HEK293 (cell line): ENCODE data around the gene BLM.

Experiments used
- AEBP2 ChIP-seq: fragments of 450-650 bp; formaldehyde crosslinking; IDR thresholded peaks from 2 replicates; pipeline ENCODE4 v1.5.1; 2016; ENCODE audit warnings: missing biosample characterization, missing genetic modification characterization, borderline replicate concordance
- CTCF ChIP-seq: fragments of 450-650 bp; formaldehyde crosslinking; IDR thresholded peaks from 2 replicates; pipeline ENCODE4 v1.5.1; 2016; ENCODE audit warnings: missing biosample characterization, missing genetic modification characterization
- KLF1 ChIP-seq: fragments of 450-650 bp; formaldehyde crosslinking; IDR thresholded peaks from 2 replicates; pipeline ENCODE4 v1.5.1; 2016; ENCODE audit warnings: missing biosample characterization, missing genetic modification characterization
- SP2 ChIP-seq: fragments of 450-650 bp; formaldehyde crosslinking; IDR thresholded peaks from 2 replicates; pipeline ENCODE4 v1.5.1; 2016; ENCODE audit warnings: missing biosample characterization, missing genetic modification characterization
- ZNF121 ChIP-seq: fragments of 450-650 bp; formaldehyde crosslinking; IDR thresholded peaks from 2 replicates; pipeline ENCODE4 v1.5.1; 2016; ENCODE audit warnings: missing biosample characterization, missing genetic modification characterization
- ZNF175 ChIP-seq: fragments of 450-650 bp; formaldehyde crosslinking; IDR thresholded peaks from 2 replicates; pipeline ENCODE4 v1.5.1; 2016; ENCODE audit warnings: missing biosample characterization, missing genetic modification characterization
- ZNF223 ChIP-seq: fragments of 450-650 bp; formaldehyde crosslinking; IDR thresholded peaks from 2 replicates; pipeline ENCODE4 v1.5.1; 2016; ENCODE audit warnings: missing biosample characterization, missing genetic modification characterization
- ZNF24 ChIP-seq: fragments of 450-650 bp; formaldehyde crosslinking; IDR thresholded peaks from 2 replicates; pipeline ENCODE4 v1.5.1; 2016; ENCODE audit warnings: missing biosample characterization, missing genetic modification characterization
- ZNF274 ChIP-seq, 2 experiments: fragments of 200-500 bp in 1 of 2; fragments of 450-650 bp in 1 of 2; sonication (Bioruptor generic) in 1 of 2; formaldehyde crosslinking in 1 of 2; IDR thresholded peaks; 2 replicates each; pipeline versions ENCODE4 v1.5.1 to v1.6.1; 2014 to 2016; ENCODE audit warnings: borderline replicate concordance in 1 of 2, inconsistent platforms in 1 of 2, low read length in 1 of 2, missing biosample characterization in 1 of 2, missing genetic modification characterization in 1 of 2
- ZNF585B ChIP-seq: fragments of 450-650 bp; formaldehyde crosslinking; IDR thresholded peaks from 2 replicates; pipeline ENCODE4 v1.5.1; 2016; ENCODE audit warnings: missing biosample characterization, missing genetic modification characterization
- ZNF660 ChIP-seq: fragments of 450-650 bp; IDR thresholded peaks from 2 replicates; pipeline ENCODE4 v1.5.1; 2018; ENCODE audit warnings: missing biosample characterization, mild to moderate bottlenecking, missing genetic modification characterization

- TF ChIP-seq ZNF274 (IDR thresholded peaks at IDR 0.05; ENCODE audit: low read length) (no peak), ZNF274 (tag by site-specific recombination; IDR thresholded peaks at IDR 0.05; ENCODE audit: borderline replicate concordance) (no peak), ZNF121 (no peak), ZNF585B (tag by site-specific recombination) (no peak), KLF1 (tag by site-specific recombination) (no peak), ZNF24 (tag by site-specific recombination) (0 out of 2 replicates have a peak, but pooled peaks have one; percentile 35), ZNF223 (tag by site-specific recombination) (no peak), ZNF175 (tag by site-specific recombination) (no peak), CTCF (tag by site-specific recombination) (no peak), SP2 (tag by site-specific recombination) (no peak), AEBP2 (tag by site-specific recombination) (no peak), ZNF660 (no peak)
These were observed 119.2 kb downstream of the BLM start for GRCh38 chr15:90836296-90836871.
